ENCODE results near the gene NRXN2.
"Not testable (repeated sequence)": the region's sequence is repeated elsewhere in the genome, so short reads cannot be mapped to it uniquely, and the experiment has no call there.

Gene NRXN2

GRCh38 chr11:64601605-64602465 is 121.2 kb downstream of the NRXN2 start:
- DNase-seq = no peak

- DNase-seq = no peak
Measured at GRCh38 chr11:64600281-64600992, 122.6 kb downstream of the NRXN2 start.

- no peak for DNase-seq
Measured at GRCh38 chr11:64599698-64600211, 123.2 kb downstream of the NRXN2 start.

- DNase-seq = no peak
Measured at GRCh38 chr11:64598797-64599697, 124.0 kb downstream of the NRXN2 start.

- no peak for DNase-seq
Measured at GRCh38 chr11:64598106-64598796, 124.7 kb downstream of the NRXN2 start.

GRCh38 chr11:64597671-64598101 is 125.3 kb downstream of the NRXN2 start:
- DNase-seq = no peak

GRCh38 chr11:64595922-64596321 is 127.1 kb downstream of the NRXN2 start:
- not testable (repeated sequence) for DNase-seq

- no peak for DNase-seq
Measured at GRCh38 chr11:64594159-64594939, 128.6 kb downstream of the NRXN2 start.

GRCh38 chr11:64593156-64594105 is 129.6 kb downstream of the NRXN2 start:
- no peak for DNase-seq

GRCh38 chr11:64592656-64593055 is 130.3 kb downstream of the NRXN2 start:
- DNase-seq = no peak

- DNase-seq = no peak
Measured at GRCh38 chr11:64592234-64592615, 130.8 kb downstream of the NRXN2 start.

GRCh38 chr11:64591257-64592233 is 131.5 kb downstream of the NRXN2 start:
- DNase-seq = no peak

GRCh38 chr11:64590763-64591221 is 132.2 kb downstream of the NRXN2 start, which contains the start of gene SLC22A12:
Gene SLC22A12, plus strand, starts transcription at chr11:64591220. Its CDS starts 337 bp downstream, at chr11:64591557.
- no peak for DNase-seq

- no peak for DNase-seq
Measured at GRCh38 chr11:64588701-64589100, 134.3 kb downstream of the NRXN2 start.

- no peak for DNase-seq
Measured at GRCh38 chr11:64586366-64586765, 136.6 kb downstream of the NRXN2 start.

GRCh38 chr11:64585150-64585549 is 137.8 kb downstream of the NRXN2 start:
- DNase-seq = no peak

- no peak for DNase-seq
Measured at GRCh38 chr11:64583296-64584262, 139.4 kb downstream of the NRXN2 start.

Measured in activated gamma-delta T cell (primary cell).